ENCODE measurements around the gene FGFR4. TPM values are rescaled to one million over a fixed set of nuclear protein-coding genes. Genes with fewer than 3 reads are reported as not detected.
A peak's percentile ranks its signal among the peaks of the same experiment; 100 is the strongest.

FGFR4 gene
- total RNA-seq, 1 donor from 2014 or later, result 1.7 TPM

DNA sequence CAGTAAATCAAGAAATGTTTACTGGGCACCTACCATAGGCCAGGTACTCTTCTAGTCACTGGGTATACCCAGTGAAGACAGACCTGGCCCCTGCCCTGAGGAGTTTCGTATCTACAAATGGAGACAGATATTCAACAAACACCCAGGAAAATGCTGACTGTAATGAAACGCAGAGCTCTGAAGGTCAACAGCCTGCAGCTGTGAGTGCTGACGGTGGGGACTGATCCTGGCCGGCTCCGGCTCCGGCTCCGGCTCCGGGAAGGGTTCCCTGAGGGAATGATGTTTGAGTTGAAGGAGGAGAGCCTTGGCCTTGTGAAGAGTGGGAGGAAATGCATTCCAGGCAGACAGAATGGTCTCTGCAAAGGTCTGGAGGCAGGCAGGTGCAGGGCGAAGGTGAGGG is 23.1 kb downstream of the FGFR4 start:
- Mint-ChIP-seq H3K9me3 (ENCODE audit: unreplicated experiment) (no peaks in the 10 kb centered on the region), H3K4me1 (ENCODE audit: unreplicated experiment) (peaks cover 4% of the 10 kb centered on the region), H3K36me3 (ENCODE audit: unreplicated experiment) (no peaks in the 10 kb centered on the region), H3K27ac (ENCODE audit: unreplicated experiment) (no peak overlapping the region), H3K27me3 (ENCODE audit: unreplicated experiment) (peaks cover 2% of the 10 kb centered on the region), H3K4me3 (ENCODE audit: unreplicated experiment) (no peak overlapping the region)
- TF ChIP-seq CTCF (IDR thresholded peaks at IDR 0.05), result no peak
- DNase-seq (ENCODE audit: extremely low spot score, unreplicated experiment), result no peak

DNA sequence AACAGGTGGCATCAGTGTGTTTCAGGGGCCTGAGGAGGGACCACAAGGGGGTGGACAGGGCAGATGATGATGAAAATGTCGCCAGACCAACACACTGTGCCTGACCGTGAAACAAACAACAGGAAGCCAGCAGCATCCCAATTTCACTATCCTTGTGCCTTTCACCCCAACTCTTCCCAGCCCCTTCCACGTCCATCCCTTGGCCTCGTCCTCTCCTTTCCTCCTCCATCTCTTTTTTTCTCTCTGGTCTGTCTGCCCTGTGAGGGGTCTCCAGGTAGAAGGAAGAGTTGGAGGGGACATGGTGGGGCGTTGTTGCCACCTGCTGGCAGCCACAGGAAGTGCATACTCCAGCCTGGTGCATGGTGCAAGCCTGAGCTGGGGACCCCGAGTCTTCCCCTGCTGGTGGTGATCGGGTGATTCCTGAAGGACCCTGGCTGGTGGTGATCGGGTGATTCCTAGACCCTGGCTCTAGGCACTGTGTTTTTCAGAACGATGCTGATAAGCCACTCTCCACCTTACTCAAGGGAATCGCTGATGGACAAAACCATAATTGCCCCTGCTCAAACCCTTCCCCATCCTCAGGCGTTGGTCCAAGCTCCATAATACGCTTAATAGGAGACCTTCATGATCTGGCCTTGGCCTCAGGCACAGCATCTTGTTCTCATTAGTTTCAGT is 25.1 kb downstream of the FGFR4 start:
- Mint-ChIP-seq H3K27me3 (ENCODE audit: unreplicated experiment) (peaks cover 2% of the 10 kb centered on the region), H3K9me3 (ENCODE audit: unreplicated experiment) (no peaks in the 10 kb centered on the region), H3K4me1 (ENCODE audit: unreplicated experiment) (peaks cover 4% of the 10 kb centered on the region), H3K4me3 (ENCODE audit: unreplicated experiment) (no peak overlapping the region), H3K36me3 (ENCODE audit: unreplicated experiment) (no peaks in the 10 kb centered on the region), H3K27ac (ENCODE audit: unreplicated experiment) (no peak overlapping the region)
- DNase-seq (ENCODE audit: extremely low spot score, unreplicated experiment), result no peak
- peak; percentile 93 for TF ChIP-seq CTCF (IDR thresholded peaks at IDR 0.05)

GRCh38 chr5:177112589-177113220 is 26.0 kb downstream of the FGFR4 start:
- no peak for TF ChIP-seq CTCF (IDR thresholded peaks at IDR 0.05)
- Mint-ChIP-seq H3K4me1 (ENCODE audit: unreplicated experiment) (peaks cover 4% of the 10 kb centered on the region), H3K4me3 (ENCODE audit: unreplicated experiment) (no peak overlapping the region), H3K9me3 (ENCODE audit: unreplicated experiment) (no peaks in the 10 kb centered on the region), H3K27me3 (ENCODE audit: unreplicated experiment) (no peaks in the 10 kb centered on the region), H3K27ac (ENCODE audit: unreplicated experiment) (no peak overlapping the region), H3K36me3 (ENCODE audit: unreplicated experiment) (no peaks in the 10 kb centered on the region)
- no peak for DNase-seq (ENCODE audit: extremely low spot score, unreplicated experiment)

DNA sequence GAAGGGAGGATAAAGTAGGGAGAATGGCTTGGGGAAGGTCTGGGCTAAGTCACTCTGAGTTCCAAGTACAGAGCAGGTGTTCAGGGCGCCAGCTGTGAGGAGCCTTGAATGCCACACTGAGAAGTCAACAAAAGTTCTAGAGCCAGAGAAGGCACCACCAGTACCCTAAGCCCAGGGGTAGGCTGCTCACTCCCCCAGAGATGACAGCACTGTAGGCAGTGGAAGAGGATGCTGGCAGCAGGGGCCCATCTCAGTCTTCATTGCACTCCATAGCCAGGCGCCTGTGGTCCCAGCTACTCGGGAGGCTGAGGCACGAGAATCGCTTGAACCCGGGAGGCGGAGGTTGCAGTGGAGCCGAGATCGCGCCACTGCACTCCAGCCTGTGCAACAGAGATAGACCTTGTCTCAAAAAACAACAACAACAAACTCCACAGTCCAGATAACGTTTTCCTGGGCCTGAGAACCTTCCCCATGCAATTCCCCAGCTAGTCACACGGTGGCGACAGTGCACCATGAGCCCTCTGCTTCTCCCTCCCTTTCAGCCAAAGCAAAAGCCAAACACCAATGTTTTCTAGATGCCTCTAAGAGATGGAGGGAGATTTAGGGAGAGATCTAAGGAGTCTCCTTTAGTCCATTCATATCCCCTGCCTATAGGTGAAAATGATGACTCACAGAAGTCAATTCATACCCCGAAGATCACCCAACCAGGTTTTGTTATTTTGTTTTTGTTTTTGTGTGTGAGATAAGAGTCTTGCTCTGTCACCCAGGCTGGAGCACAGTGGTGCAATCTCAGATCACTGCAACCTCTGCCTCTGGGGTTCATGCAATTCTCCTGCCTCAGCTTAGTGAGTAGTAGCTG is 27.1 kb downstream of the FGFR4 start:
- H3K27ac Mint-ChIP-seq (ENCODE audit: unreplicated experiment), result no peak overlapping the region
- H3K27me3 Mint-ChIP-seq (ENCODE audit: unreplicated experiment), result no peaks in the 10 kb centered on the region

More for the DNA sequence above, 27.1 kb downstream of the FGFR4 start:
- peak; percentile 97 for TF ChIP-seq CTCF (IDR thresholded peaks at IDR 0.05)
- Mint-ChIP-seq H3K4me1 (ENCODE audit: unreplicated experiment) (peaks cover 4% of the 10 kb centered on the region), H3K4me3 (ENCODE audit: unreplicated experiment) (no peak overlapping the region), H3K36me3 (ENCODE audit: unreplicated experiment) (no peaks in the 10 kb centered on the region), H3K9me3 (ENCODE audit: unreplicated experiment) (no peaks in the 10 kb centered on the region)
- peak; percentile 91 for DNase-seq (ENCODE audit: extremely low spot score, unreplicated experiment)

Data from osteocyte (in vitro differentiated cells).